RPMI8226 (cell line): ENCODE measurements around the gene ZFYVE21.

Experiments used
- DNase-seq: peaks from one replicate; pipeline ENCODE4 v3.0.0-alpha.2; 2015

ZFYVE21 gene

DNA sequence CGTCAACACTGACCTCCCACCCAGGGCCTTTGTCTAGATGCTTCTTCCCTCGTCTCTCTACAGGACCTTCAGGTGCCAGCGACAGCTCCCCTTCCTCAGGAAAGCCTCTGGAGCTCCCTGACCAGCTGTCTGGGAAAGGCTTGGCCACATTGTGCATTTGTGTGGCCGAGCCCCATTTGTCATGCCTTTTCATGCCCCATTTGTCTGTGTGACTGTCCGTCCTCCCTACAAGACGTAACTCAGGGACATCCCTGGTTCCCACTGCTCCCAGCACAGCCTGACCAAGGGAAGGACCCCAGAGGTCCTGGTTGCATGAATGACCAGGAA is 23.8 kb downstream of the ZFYVE21 start:
- DNase-seq, result no peak

DNA sequence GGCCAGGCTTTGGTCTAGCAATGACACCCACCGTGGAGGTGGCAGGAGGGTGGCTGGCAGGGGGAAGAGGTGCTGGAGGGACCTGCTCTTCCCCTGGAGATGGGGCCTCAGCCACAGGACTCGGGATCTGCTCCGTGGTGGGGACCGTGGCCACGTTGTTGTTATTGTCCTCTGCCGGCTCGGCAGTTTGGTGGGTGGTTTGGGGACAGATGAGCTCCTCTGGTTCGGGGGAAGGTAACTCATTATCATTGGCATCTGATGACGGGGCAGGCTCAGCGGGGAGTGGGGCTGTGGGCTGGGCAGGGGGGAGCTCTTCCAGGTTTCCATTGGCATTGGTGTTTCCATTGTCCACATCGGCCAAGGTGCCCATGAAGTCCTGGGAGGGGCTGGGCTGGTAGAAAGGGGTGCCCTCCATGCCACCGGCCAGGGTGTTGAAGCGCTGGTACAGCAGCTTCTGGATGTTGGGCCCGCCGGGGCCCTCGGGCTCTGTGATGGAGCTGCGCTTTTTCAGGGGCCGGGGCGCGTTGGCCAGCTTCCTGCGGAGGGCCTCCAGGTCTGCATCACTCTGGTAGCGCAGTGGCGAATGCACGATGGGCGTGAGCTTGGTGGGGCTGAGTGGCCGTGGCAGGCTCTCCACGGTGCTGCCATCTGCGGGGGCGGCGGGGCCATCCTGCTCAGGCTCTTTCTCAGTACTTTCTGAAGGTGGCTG is 24.3 kb downstream of the ZFYVE21 start:
- DNase-seq, result no peak

- DNase-seq, result no peak
Measured at GRCh38 chr14:103740991-103741689, 25.5 kb downstream of the ZFYVE21 start.

DNA sequence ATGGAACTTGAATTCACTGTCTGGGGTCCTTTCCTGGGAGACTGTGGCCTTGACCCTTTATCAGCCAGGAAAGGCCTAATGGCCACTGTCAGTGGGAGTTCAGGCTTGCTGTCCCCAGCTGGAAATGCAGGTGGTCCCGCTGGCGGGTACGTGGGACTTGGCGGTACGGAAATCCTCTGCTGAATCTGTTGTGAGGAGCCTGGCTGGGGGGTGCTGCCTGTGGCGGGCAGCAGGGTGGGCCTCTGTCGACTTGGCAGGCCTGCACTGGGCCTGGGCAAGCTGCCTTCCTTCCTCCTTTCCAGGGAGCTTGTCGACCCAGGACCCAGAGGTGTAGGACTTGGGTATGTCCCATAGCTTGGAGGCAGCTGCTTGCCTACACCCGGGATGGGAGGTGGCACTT is 26.3 kb downstream of the ZFYVE21 start:
- DNase-seq, result no peak

- DNase-seq, result no peak
Measured at GRCh38 chr14:103742499-103743255, 27.1 kb downstream of the ZFYVE21 start.

GRCh38 chr14:103743691-103744090 is 28.1 kb downstream of the ZFYVE21 start:
- no peak for DNase-seq

DNA sequence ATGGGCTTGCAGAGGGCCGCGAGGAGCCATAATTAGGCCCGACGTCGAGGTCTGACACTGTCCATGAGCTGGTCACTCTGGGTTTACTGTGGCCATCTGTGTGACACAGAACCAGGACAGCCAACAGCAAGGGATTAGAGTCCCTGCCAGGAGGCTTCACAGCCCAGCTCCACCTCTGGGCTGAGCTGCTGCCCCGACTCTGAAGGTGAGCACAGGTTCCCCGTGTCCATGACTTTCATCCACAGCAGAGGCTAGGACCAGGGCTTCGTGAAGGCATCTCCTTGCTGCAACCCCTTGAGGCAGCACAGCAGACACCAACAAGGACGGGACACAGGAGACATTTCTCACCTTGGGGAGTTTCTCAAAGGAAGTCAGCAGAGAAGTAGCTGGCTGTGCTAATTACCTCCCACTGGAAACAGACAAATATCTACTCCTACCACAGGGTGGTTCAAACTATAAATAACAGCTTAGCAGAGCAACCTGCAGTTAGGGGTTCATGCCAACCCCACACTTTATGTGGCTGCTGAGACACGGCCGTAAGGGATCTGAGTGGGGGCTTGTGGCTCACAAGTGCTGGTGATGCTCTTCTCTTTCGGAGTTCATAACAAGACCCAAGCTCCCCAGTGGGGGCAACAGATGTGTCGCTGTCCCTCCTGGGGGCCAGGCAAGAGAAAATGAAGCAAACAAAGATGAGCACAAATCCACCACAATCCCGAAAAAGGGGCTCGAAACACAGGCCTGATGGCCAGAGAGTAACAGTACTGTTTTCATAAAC is 29.2 kb downstream of the ZFYVE21 start:
- DNase-seq, result no peak

GRCh38 chr14:103745424-103745823 is 29.8 kb downstream of the ZFYVE21 start:
- no peak for DNase-seq

GRCh38 chr14:103746701-103747100 is 31.1 kb downstream of the ZFYVE21 start:
- no peak for DNase-seq

- DNase-seq, result peak; percentile 34
Measured at GRCh38 chr14:103748534-103748857, 32.9 kb downstream of the ZFYVE21 start.

DNA sequence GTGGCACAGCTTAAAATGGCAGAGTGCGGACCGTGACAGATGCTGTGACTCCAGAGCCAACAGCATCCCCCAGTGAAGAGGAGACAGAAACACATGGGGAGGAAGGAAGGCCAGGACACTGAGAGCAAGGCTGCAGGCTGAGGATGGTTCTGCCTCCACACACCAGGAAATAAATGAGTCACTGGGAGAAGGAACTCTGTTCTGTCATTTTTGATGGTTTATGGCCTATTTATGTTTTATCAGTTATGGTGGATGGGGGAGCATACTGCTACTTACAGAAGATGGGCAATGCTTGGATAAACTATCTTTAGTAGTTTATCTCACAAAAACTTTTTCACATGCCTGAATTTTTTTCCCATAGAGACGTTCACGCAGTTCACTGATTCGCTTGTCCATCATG is 33.8 kb downstream of the ZFYVE21 start:
- DNase-seq, result no peak

DNA sequence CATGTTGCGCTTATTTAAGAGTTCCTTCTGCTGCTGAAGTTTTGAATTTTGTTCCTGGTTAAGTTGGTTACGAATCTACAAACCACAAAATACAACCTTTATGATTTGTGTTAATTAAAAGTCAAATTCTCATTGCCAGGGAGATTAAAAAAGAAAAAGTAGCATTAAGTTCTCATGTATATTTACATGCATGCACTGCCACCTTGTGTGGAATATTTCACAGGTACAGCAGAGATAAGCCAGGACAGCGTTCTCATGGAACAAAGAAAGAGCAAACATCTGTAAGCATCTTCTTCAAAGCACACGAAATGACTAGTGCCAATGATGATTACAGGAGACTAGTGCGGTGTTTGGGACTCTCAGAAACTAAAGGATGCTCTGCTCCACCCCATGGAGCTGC is 34.2 kb downstream of the ZFYVE21 start:
- DNase-seq, result no peak

GRCh38 chr14:103753774-103754173 is 38.2 kb downstream of the ZFYVE21 start:
- no peak for DNase-seq

DNA sequence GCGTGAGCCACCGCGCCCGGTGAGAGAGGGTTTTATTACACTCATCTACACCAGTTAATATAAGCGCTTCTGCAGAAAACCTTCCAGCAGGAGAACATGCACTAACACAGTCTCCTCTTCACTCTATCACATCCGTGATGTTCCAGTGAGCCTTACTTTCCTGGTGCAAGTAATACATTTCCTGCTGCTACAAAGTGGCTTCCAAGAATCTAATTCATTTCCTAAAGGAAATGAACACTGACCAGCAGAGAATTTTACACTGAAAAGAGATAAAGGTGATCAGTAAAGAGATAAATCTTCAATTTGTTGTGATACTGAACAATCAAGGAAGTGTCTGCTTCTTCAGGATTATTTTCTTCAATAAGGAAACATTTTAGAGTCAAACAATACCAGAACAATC is 39.5 kb downstream of the ZFYVE21 start:
- DNase-seq, result no peak

DNA sequence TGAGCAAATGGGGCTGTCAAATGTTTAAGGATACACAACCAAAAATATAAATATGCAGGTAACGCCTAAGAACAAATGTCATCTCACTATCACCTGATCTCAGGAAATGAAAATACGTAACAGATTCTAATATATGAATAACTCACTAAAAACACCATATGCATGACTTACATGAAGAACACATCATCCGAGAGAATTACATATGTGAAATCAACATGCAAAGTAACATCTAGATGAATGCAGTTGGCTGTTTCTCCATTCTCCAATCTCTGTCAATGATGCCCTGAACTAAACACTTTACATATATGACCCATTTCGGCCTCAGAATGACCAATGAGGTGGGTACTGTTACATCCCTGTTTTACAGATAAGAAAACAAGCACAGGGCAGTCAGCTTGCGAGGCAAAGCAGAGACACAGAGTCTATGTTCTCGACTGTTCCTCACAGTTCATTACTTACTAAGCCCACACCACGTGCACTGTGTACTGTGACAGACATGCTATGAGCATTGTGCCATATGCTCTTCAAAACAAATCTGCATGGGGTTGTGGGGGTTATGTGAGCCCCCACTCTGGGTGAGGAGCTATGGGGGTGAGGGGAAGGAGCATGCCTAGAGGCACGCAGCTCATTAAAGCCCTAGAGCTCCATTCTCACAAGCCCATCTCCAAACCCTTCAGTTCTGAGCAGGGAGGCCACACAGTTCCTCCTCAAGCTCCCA is 42.6 kb downstream of the ZFYVE21 start:
- no peak for DNase-seq

GRCh38 chr14:103762036-103762435 is 46.4 kb downstream of the ZFYVE21 start:
- DNase-seq, result no peak

DNA sequence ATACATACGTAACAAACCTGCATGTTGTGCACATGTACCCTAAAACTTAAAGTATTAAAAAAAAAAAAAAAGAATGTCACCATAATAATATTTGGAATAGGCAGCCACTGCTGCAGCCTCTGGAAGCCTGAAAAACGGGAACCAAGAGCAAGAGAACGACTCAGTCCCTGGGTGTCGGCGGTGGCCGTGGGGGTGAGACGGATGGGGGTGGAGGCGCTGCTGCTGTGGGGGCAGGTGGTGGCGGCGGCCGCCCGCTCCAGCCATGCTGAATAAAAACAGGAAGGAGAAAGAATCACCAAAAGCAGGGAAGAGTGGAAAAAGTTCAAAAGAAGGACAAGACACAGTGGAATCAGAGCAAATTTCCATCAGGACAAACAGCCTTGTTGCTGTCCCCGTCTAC is 46.9 kb downstream of the ZFYVE21 start:
- no peak for DNase-seq

GRCh38 chr14:103763730-103764488 is 48.3 kb downstream of the ZFYVE21 start:
- no peak for DNase-seq

DNA sequence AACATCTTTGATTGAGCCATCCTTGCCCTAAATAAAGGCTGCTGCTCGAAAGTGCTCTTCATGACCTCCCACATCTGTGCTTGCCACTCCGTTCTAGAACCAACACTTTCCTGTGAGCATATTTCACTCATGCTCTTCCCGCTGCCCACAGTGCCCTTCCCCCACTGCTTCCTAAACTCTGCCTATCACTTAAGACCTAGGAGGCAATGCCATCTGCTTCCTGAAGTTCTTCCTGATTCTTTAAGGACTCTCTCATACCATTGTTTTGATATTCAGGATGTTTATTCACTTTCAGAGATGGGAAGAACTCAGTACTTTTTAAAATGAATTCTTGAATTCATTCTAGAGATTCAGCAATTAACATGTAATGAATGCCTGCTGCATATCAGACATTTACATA is 49.9 kb downstream of the ZFYVE21 start:
- DNase-seq, result no peak

DNA sequence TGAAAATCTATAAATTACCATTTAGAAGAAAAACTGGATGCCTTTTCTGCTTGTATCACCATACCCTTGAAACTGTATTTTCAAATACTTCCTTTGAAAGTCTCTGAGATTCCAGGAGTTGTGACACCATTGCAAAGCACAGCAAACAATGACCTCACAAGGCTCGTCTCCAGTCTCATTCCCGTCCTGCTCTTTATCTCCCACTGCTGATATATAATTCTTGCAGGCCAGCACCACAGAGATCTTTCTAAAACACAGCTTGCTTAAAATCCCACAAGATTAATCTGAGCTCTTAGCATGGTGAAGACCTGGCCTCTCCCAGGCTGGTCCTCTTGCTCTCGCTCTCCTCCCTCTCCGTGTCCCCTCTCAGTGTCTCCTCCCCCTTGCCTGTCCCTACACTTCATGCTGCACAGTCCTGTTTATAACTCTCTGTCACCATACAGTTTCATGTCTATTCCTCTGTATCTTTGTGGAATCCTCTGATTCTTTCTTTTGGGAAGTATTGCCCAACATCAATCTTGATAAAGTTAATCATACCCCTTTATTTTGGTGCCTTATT is 51.8 kb downstream of the ZFYVE21 start:
- no peak for DNase-seq

- DNase-seq, result no peak
Measured at GRCh38 chr14:103770500-103770899, 54.9 kb downstream of the ZFYVE21 start.

DNA sequence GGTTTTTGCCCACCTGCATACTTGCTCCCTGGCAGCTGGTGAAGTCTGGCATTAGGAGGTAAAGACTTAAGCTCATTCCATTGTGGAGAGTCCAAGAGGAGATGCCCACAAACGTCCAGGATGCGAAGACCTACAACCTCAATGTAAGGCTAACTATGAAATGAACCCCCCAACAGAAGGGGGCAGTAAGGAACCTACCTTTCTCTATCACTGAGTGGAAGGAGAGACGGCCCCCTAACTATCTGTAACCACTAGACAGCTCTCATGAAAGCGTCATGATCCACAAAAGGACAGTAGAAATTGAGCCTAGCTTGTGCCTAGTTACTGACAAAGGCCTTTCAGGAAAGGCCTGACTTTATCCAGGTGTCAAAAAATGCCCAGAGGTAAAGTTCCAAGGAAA is 55.3 kb downstream of the ZFYVE21 start:
- DNase-seq, result no peak
